HCT116 (cell line): ENCODE measurements around the gene DLG4. TPM values are rescaled to one million over a fixed set of nuclear protein-coding genes. Genes with fewer than 3 reads are reported as not detected.

Experiments
- ATAC-seq: fragments of 200-7000 bp; cut with Tn5 transposase; 2 replicates; pipeline ENCODE4 v1.9.1; 2020; ENCODE audit warnings: mild to moderate bottlenecking, moderate library complexity
- BruUV-seq: library from RNA; stranded (reverse); fragments of 400-500 nt; replicated peaks from 2 replicates; lab custom pipeline; 2021; lab: Mats Ljungman, UMichigan
- CTCF ChIA-PET: fragments of 300-600 bp; sonication (Branson Sonifier 250); formaldehyde crosslinking; loops from one replicate; lab custom pipeline; 2021; ENCODE audit warnings: antibody characterized with exemption; lab: Charles Lee
- POLR2A ChIA-PET: fragments of 300-600, 350-600 bp; sonication (Branson Sonifier 250); formaldehyde crosslinking; loops from one replicate; lab custom pipeline; 2021; ENCODE audit warnings: antibody characterized with exemption; lab: Charles Lee
- RAD21 ChIA-PET, 2 experiments: fragments of 300-600 bp; sonication (Branson Sonifier 250); formaldehyde crosslinking; loops; one replicate each; lab custom pipeline; 2023; ENCODE audit warnings: low total read pairs in 2 of 2; ENCODE audit not compliant: uncharacterized antibody in 2 of 2, unreplicated experiment in 2 of 2, low non-redundant PET in 1 of 2; lab: Charles Lee
- DNase-seq: peaks from one replicate; pipeline ENCODE4 v3.0.0-alpha.2; 2010; ENCODE audit warnings: low read depth, low spot score
- H2AFZ ChIP-seq: fragments of 200-600 bp; shearing (Covaris generic), sonication (generic); 2 replicates; pipeline ENCODE4 v1.6.1; 2017; ENCODE audit warnings: low read depth, mixed run types, mixed read lengths, antibody characterized with exemption, low read length; ENCODE audit not compliant: poor library complexity, severe bottlenecking
- H3K27ac ChIP-seq: 2 replicates; pipeline ENCODE4 v1.5.1; 2012; ENCODE audit warnings: low read depth, low read length
- H3K27me3 ChIP-seq: fragments of 200-600 bp; sonication (generic); 2 replicates; pipeline ENCODE4 v1.6.1; 2016; ENCODE audit warnings: mixed run types, low read length, mixed read lengths; ENCODE audit not compliant: insufficient read depth
- H3K36me3 ChIP-seq, 2 experiments: fragments of 200-500 bp in 1 of 2; fragments of 200-600 bp in 1 of 2; sonication (Bioruptor generic) in 1 of 2; sonication (generic) in 1 of 2; 2 replicates each; pipeline versions ENCODE4 v1.5.1 to v1.6.1; 2014 to 2016; ENCODE audit warnings: low read length in 2 of 2, inconsistent platforms in 1 of 2, mixed read lengths in 1 of 2, mixed run types in 1 of 2; ENCODE audit not compliant: insufficient read depth in 2 of 2, control insufficient read depth in 1 of 2
- H3K4me1 ChIP-seq, 2 experiments: fragments of 200-600 bp in 1 of 2; sonication (generic) in 1 of 2; 2 replicates each; pipeline versions ENCODE4 v1.5.1 to v1.6.1; 2012 to 2017; ENCODE audit warnings: low read length in 2 of 2, inconsistent platforms in 1 of 2, mild to moderate bottlenecking in 1 of 2, mixed read lengths in 1 of 2, mixed run types in 1 of 2, moderate library complexity in 1 of 2; ENCODE audit not compliant: insufficient read depth in 2 of 2, control insufficient read depth in 1 of 2
- H3K4me2 ChIP-seq: fragments of 200-600 bp; sonication (generic); 2 replicates; pipeline ENCODE4 v1.6.1; 2017; ENCODE audit warnings: mixed run types, low read length, mixed read lengths
- H3K4me3 ChIP-seq, 2 experiments: fragments of 200-600 bp in 1 of 2; sonication (generic) in 1 of 2; replicated peaks in 1 of 2; 2 replicates each; pipeline ENCODE4 v1.5.1; 2011 to 2016; ENCODE audit warnings: low read length in 2 of 2, control low read depth in 1 of 2, low read depth in 1 of 2, mild to moderate bottlenecking in 1 of 2, mixed read lengths in 1 of 2, mixed run types in 1 of 2
- H3K79me2 ChIP-seq: fragments of 200-600 bp; sonication (generic); 2 replicates; pipeline ENCODE4 v1.6.1; 2017; ENCODE audit warnings: mild to moderate bottlenecking, mixed run types, low read length, moderate library complexity, mixed read lengths; ENCODE audit not compliant: insufficient read depth
- H3K9ac ChIP-seq: fragments of 200-600 bp; sonication (generic); 2 replicates; pipeline ENCODE4 v1.6.1; 2016; ENCODE audit warnings: low read length, mixed read lengths
- H3K9me2 ChIP-seq: fragments of 200-600 bp; sonication (generic), shearing (Covaris generic); 2 replicates; pipeline ENCODE4 v1.6.1; 2017; ENCODE audit warnings: mixed run types, mild to moderate bottlenecking, moderate library complexity; ENCODE audit not compliant: insufficient read depth
- H3K9me3 ChIP-seq, 2 experiments: fragments of 200-500 bp in 1 of 2; fragments of 200-600 bp in 1 of 2; sonication (Bioruptor generic) in 1 of 2; sonication (generic) in 1 of 2; 2 replicates each; pipeline ENCODE4 v1.6.1; 2014 to 2017; ENCODE audit warnings: low read length in 2 of 2, mixed read lengths in 2 of 2, inconsistent platforms in 1 of 2, low read depth in 1 of 2, mild to moderate bottlenecking in 1 of 2, mixed run types in 1 of 2, moderate library complexity in 1 of 2; ENCODE audit not compliant: control insufficient read depth in 1 of 2, insufficient read depth in 1 of 2
- H4K20me1 ChIP-seq: fragments of 200-600 bp; sonication (generic), shearing (Covaris generic); 2 replicates; pipeline ENCODE4 v1.6.1; 2017; ENCODE audit warnings: mixed run types, mild to moderate bottlenecking, moderate library complexity; ENCODE audit not compliant: insufficient read depth
- ATF3 ChIP-seq: IDR thresholded peaks from 2 replicates; pipeline ENCODE4 v1.6.1; 2012
- CBX3 ChIP-seq: IDR thresholded peaks from 2 replicates; pipeline ENCODE4 v1.6.1; 2012; ENCODE audit warnings: low read depth
- CEBPB ChIP-seq: IDR thresholded peaks from 2 replicates; pipeline ENCODE4 v1.6.1; 2012; ENCODE audit warnings: low read depth
- EZH2 ChIP-seq: fragments of 200-600 bp; sonication (generic); IDR thresholded peaks from 2 replicates; pipeline ENCODE4 v1.6.1; 2017; ENCODE audit warnings: antibody characterized with exemption, mixed run types
- FOSL1 ChIP-seq: IDR thresholded peaks from 2 replicates; pipeline ENCODE4 v1.6.1; 2012; ENCODE audit warnings: low read depth
- MAX ChIP-seq: IDR thresholded peaks from 2 replicates; pipeline ENCODE4 v1.6.1; 2012
- POLR2A ChIP-seq: IDR thresholded peaks from 2 replicates; pipeline ENCODE4 v1.7.0; 2011; ENCODE audit warnings: borderline replicate concordance; ENCODE audit not compliant: insufficient read depth, insufficient read length; ENCODE audit errors: extremely low read depth
- REST ChIP-seq: IDR thresholded peaks from 2 replicates; pipeline ENCODE4 v1.6.1; 2012; ENCODE audit warnings: low read depth
- SIN3A ChIP-seq: IDR thresholded peaks from 2 replicates; pipeline ENCODE4 v1.6.1; 2012; ENCODE audit warnings: low read depth
- YY1 ChIP-seq: IDR thresholded peaks from 2 replicates; pipeline ENCODE4 v1.6.1; 2011; ENCODE audit warnings: low read length, low read depth, moderate library complexity, mild to moderate bottlenecking; ENCODE audit not compliant: insufficient replicate concordance; ENCODE audit errors: extremely low read depth
- ZBTB33 ChIP-seq: IDR thresholded peaks from 2 replicates; pipeline ENCODE4 v1.6.1; 2011; ENCODE audit warnings: mild to moderate bottlenecking, low read length, moderate library complexity; ENCODE audit not compliant: insufficient replicate concordance; ENCODE audit errors: extremely low read depth
- ZFX ChIP-seq: fragments of 450-650 bp; IDR thresholded peaks from 2 replicates; pipeline ENCODE4 v1.6.1; 2017
- ZNF274 ChIP-seq: fragments of 200-500 bp; sonication (Bioruptor generic); IDR thresholded peaks from 2 replicates; pipeline ENCODE4 v1.6.1; 2014; ENCODE audit warnings: mild to moderate bottlenecking, low read depth, low read length, inconsistent platforms
- intact Hi-C: fragments of 100-400 bp; cut with micrococcal nuclease; formaldehyde crosslinking; loops from 2 replicates; pipeline ENCODE4 v1.10.0; 2022
- total RNA-seq: library from RNA; stranded (reverse); gene quantifications from one replicate; pipeline ENCODE4 v1.2.1, GENCODE V29; 2021; ENCODE audit not compliant: unreplicated experiment

Gene DLG4
- total RNA-seq, 1 experiment from 2014 or later, result 15.0 TPM

- no peak overlapping the region for H3K9ac ChIP-seq
- ChIA-PET POLR2A (interaction anchor here (1.0 to 1.6 kb wide), 3 partner anchors 9 to 177 kb away, joined by 3 to 5 read pairs (median 3); partner anchors contain the start of gene DVL2), CTCF (no interaction called here), RAD21 (no interaction called here)
- H3K9me2 ChIP-seq, result no peaks in the 10 kb centered on the region
- H2AFZ ChIP-seq, result no peak overlapping the region
- no peaks in the 10 kb centered on the region for H3K9me3 ChIP-seq
- H4K20me1 ChIP-seq, result no peaks in the 10 kb centered on the region
- no peaks in the 10 kb centered on the region for H3K27me3 ChIP-seq
- no peak overlapping the region for H3K27ac ChIP-seq
- peaks cover 30% of the 10 kb centered on the region for H3K79me2 ChIP-seq
- DNase-seq (no peak), ATAC-seq (no peak)
- peaks cover 7 to 25% of the 10 kb centered on the region in 2 experiments; a peak in 3 of 4 replicates for H3K4me1 ChIP-seq
- H3K4me2 ChIP-seq, result no peak overlapping the region
- BruUV-seq, result no TSS peak
- TF ChIP-seq CBX3, result no peak
- no peak for TF ChIP-seq EZH2
- no peak for TF ChIP-seq REST
- TF ChIP-seq ATF3, result no peak
- TF ChIP-seq ZBTB33, result no peak
- TF ChIP-seq ZFX, result no peak
- TF ChIP-seq ZNF274, result no peak
- TF ChIP-seq CEBPB, result no peak
- no peak for TF ChIP-seq SIN3A
- TF ChIP-seq FOSL1, result no peak
- no peak for TF ChIP-seq POLR2A
- no peak for TF ChIP-seq MAX
- TF ChIP-seq YY1, result no peak
- intact Hi-C loops, result no loop called here
- no peak overlapping the region for H3K4me3 ChIP-seq
- peaks cover 42 to 55% of the 10 kb centered on the region in 2 experiments; a peak in 3 of 4 replicates for H3K36me3 ChIP-seq
Measured at GRCh38 chr17:7223375-7223774, 3.7 kb upstream of the DLG4 start.
